ENCODE results near the gene ADAMTS6. TPM values are rescaled to one million over a fixed set of nuclear protein-coding genes. Genes with fewer than 3 reads are reported as not detected.

Gene ADAMTS6
- total RNA-seq, 1 donor from 2014 or later: 0.88 TPM

DNA sequence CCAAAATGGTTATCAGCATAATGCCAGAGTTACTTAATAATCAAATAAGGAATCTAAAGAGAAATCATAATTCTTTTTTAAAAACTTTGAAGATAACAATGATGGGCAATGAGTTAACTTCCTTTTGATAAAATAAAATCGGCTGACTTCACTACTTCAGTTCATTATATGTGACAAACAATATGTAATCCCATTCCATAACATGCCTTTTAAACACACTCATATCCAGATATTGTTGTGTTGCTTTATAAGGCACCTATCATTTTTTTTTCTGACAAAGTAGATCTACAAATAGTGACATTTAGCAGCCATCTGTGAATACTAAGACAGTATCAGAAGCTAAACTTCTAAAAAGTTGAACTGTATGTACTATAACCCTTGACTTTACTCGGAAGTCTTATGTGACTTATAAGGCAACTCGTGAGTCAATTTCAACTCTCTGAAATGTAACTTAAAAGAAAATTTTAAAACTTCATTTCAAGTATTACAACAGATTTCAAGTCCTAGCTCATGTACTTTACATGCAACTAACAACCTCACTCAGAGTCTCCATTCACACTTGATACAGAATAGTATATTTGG is 7.5 kb downstream of the ADAMTS6 start:
- intact Hi-C loops (cut with micrococcal nuclease): no loop called here

- intact Hi-C loops (cut with micrococcal nuclease): no loop called here
These were observed 13.1 kb downstream of the ADAMTS6 start for GRCh38 chr5:65468633-65469032.

GRCh38 chr5:65462139-65462705 is 19.5 kb downstream of the ADAMTS6 start:
- intact Hi-C loops (cut with micrococcal nuclease): no loop called here

- intact Hi-C loops (cut with micrococcal nuclease): no loop called here
These were observed 20.2 kb downstream of the ADAMTS6 start for GRCh38 chr5:65461490-65461889.

- intact Hi-C loops (cut with micrococcal nuclease): no loop called here
These were observed 21.7 kb downstream of the ADAMTS6 start for GRCh38 chr5:65459995-65460394.

- intact Hi-C loops (cut with micrococcal nuclease): no loop called here
These were observed 26.7 kb downstream of the ADAMTS6 start for GRCh38 chr5:65455064-65455463.

GRCh38 chr5:65451436-65451835 is 30.3 kb downstream of the ADAMTS6 start:
- intact Hi-C loops (cut with micrococcal nuclease): no loop called here

- intact Hi-C loops (cut with micrococcal nuclease): no loop called here
These were observed 35.0 kb downstream of the ADAMTS6 start for GRCh38 chr5:65446682-65447081.

DNA sequence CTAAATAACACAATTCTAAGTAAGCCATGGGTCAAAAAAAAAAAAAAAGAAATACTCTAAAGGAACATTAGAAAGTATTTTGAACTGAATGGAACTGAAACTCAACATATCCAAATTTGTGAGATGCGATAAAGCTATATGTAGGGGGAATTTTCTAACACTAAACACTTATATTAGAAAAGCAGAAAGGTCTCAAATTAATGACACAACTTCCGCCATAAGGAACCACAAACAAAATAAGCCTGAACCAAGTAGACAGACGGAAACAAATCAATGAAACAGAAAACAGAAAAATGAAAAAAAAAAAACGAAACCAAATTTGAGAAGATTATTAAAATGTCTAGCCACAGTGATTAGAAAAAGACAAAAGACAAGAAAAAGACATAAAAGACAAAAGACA is 39.9 kb downstream of the ADAMTS6 start:
- intact Hi-C loops (cut with micrococcal nuclease): loop anchor here (5.0 kb wide), 1 partner anchor 49 kb away; no protein-coding TSS in a partner anchor

GRCh38 chr5:65440456-65440855 is 41.3 kb downstream of the ADAMTS6 start:
- intact Hi-C loops (cut with micrococcal nuclease): loop anchor here (5.0 kb wide), 1 partner anchor 48 kb away; no protein-coding TSS in a partner anchor

GRCh38 chr5:65434122-65434521 is 47.6 kb downstream of the ADAMTS6 start:
- intact Hi-C loops (cut with micrococcal nuclease): no loop called here

DNA sequence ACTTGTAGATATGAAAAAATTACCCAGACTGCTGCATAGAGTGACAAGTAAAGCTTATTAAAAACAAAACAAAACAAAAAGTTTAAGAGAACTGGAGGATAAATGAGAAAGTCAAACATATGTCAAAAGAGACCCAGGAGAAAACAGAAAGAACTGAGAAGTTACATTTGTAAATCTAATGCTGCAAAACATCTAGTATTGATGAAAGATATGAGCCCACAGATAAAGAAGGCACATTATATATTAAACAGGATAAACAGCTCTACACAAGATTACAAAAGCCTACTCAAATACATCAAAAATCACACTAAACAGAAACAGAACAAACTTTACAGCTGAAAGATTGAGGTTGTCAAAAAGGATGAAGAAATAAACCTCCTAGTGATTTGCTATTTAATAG is 55.1 kb downstream of the ADAMTS6 start:
- intact Hi-C loops (cut with micrococcal nuclease): no loop called here

DNA sequence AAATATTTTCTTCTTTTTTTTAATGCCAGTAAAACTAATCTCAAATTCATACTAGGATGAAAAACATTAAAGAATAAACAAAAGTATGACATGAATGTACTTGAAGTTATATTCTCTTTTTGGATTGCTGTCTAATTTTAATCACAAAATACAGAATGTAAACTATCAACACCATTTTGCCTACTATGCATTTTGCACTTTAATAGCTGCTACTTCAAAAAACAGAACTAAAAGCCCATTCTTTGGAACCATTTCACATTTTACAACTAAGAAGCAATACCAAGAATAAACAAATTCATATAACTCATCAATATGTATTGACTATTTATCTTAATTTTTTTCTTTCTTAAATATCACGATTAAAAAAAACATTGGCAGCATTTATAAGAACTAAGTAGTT is 58.1 kb downstream of the ADAMTS6 start:
- intact Hi-C loops (cut with micrococcal nuclease): no loop called here

DNA sequence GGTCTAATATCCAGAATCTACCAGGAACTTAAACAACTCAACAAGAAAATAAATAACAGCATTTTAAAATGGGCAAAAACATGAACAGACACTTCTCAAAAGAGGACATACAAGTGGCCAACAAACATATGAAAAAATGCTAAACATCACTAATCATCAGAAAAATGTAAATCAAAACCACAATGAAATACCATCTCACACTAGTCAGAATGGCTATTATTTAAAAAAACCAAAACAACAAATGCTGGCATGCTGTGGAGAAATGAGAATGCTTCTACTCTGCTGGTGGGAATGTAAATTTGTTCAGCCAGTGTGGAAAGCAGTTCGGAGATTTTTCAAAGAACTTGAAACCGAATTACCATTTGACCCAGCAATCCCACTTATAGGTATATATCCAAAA is 63.1 kb downstream of the ADAMTS6 start:
- intact Hi-C loops (cut with micrococcal nuclease): no loop called here

- intact Hi-C loops (cut with micrococcal nuclease): no loop called here
These were observed 67.9 kb downstream of the ADAMTS6 start for GRCh38 chr5:65413822-65414221.

DNA sequence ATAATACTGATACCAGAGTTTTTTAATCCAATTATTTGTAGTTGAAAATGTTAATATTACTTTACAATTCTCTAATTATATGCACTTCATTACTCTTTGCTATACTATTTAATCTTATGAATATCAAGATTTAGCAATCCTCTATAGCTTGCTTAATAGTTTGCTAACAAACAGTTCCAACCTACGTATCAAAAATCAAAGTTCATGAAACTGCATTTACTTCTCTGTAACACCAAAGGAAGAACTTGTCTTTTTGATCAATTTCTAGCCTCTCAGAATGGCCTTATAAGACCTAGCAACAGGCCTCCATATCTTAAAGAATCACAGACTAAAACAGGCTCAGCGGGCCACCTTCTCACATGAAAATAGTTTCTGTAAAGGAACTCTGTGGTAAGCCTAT is 68.9 kb downstream of the ADAMTS6 start:
- intact Hi-C loops (cut with micrococcal nuclease): no loop called here

GRCh38 chr5:65411356-65411755 is 70.4 kb downstream of the ADAMTS6 start:
- intact Hi-C loops (cut with micrococcal nuclease): no loop called here

GRCh38 chr5:65395526-65396155 is 86.1 kb downstream of the ADAMTS6 start:
- intact Hi-C loops (cut with micrococcal nuclease): no loop called here

DNA sequence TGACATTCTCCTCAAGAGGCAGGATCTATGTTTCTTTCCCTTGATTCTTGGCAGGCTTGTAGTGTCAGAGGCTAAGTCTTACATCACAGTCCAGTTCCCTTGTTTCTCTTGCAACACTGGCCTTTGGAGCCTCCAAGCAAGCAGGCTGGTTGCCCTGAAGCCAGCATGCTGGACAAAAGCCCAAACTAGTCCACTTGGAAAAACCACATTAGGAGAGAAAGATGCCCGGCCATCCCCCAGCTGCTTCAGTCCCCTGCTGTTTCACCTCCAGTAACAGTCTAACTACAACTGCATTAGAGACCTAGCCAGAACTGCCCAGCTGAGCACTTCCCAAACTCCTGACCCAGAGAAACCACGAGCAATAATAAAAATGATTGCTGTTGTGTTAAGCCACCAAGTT is 87.6 kb downstream of the ADAMTS6 start:
- intact Hi-C loops (cut with micrococcal nuclease): loop anchor here (5.0 kb wide), 1 partner anchor 48 kb away; no protein-coding TSS in a partner anchor

DNA sequence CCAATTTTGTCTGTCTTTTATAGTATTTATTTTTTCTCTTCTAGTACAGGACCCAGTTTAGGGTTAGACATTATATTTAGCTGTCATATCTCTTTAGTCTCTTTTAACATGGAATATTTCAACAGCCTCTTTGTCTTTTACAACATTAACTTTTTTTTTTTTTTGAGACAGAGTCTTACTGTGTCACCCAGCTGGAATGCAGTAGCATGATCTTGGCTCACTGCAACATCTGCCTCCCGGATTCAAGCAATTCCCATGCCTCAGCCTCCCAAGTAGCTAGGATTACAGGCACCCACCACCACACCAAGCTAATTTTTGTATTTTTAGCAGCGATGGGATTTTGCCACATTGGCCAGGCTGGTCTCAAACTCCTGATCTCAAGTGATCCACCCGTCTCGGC is 90.1 kb downstream of the ADAMTS6 start:
- intact Hi-C loops (cut with micrococcal nuclease): loop anchor here (5.0 kb wide), 1 partner anchor 51 kb away; no protein-coding TSS in a partner anchor

DNA sequence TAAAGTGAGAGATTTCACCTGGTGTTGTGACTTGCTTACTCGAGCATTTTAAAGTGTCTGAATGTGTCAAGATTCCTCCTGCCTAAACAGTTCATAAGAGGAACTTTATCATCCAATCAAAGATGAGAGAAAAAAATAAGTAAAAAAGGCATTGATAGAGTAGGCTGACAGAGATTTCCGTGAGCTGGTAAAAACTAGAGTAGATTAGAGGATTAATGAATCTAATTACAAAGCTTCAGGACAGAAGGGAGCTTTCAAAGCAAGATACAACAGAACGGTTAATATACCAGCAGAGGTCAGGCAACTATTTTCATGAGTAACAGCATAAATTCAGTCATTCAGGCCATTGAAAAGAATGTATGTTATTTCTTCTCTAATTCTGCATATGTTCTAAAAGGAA is 91.5 kb downstream of the ADAMTS6 start:
- intact Hi-C loops (cut with micrococcal nuclease): loop anchor here (5.0 kb wide), 1 partner anchor 52 kb away; no protein-coding TSS in a partner anchor

DNA sequence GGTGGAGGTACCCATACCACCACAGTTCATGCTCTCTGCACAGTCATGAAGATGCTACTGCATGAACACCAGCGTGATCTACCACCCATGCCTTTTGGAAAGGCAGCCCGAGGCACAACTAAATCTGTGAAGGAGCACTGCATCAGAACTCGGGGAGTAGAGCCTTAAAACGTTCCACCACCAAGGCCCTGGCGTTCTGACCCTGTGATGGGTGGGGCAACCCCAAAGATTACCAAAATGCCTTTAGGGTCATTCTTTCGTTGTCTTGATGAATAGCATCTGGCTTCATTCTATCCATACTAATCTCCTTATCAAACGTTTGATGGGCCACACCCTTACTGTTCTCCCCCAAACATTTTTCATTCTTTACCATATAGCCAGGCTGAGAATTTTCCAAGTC is 97.9 kb downstream of the ADAMTS6 start:
- intact Hi-C loops (cut with micrococcal nuclease): no loop called here

- intact Hi-C loops (cut with micrococcal nuclease): no loop called here
These were observed 99.1 kb downstream of the ADAMTS6 start for GRCh38 chr5:65382582-65382981.
